ENCODE results near the gene ZC2HC1B. TPM values are rescaled to one million over a fixed set of nuclear protein-coding genes. Genes with fewer than 3 reads are reported as not detected.
"Not testable (repeated sequence)": the region's sequence is repeated elsewhere in the genome, so short reads cannot be mapped to it uniquely, and the experiment has no call there.

The ZC2HC1B gene
- polyA plus RNA-seq (ENCODE audit: insufficient read length), result not detected

GRCh38 chr6:143864234-143864633 lies at the start of gene ZC2HC1B:
Gene ZC2HC1B, plus strand, starts transcription at chr6:143864474. Its CDS starts 66 bp downstream, at chr6:143864540.
- DNase-seq, result no peak

- DNase-seq, result no peak
Observed at GRCh38 chr6:143817621-143818020, 46.7 kb upstream of the ZC2HC1B start.

- no peak for DNase-seq
Observed at GRCh38 chr6:143821359-143821758, 42.9 kb upstream of the ZC2HC1B start.

- no peak for DNase-seq
Observed at GRCh38 chr6:143822584-143823024, 41.7 kb upstream of the ZC2HC1B start.

- DNase-seq, result no peak
Observed at GRCh38 chr6:143823548-143823947, 40.7 kb upstream of the ZC2HC1B start.

GRCh38 chr6:143828572-143828971 lies 35.7 kb upstream of the ZC2HC1B start:
- no peak for DNase-seq

- no peak for DNase-seq
Observed at GRCh38 chr6:143836150-143836549, 28.1 kb upstream of the ZC2HC1B start.

GRCh38 chr6:143838395-143838794 lies 25.9 kb upstream of the ZC2HC1B start:
- no peak for DNase-seq

GRCh38 chr6:143839196-143839595 lies 25.1 kb upstream of the ZC2HC1B start:
- DNase-seq, result peak; percentile 20

GRCh38 chr6:143840595-143841265 lies 23.5 kb upstream of the ZC2HC1B start:
- no peak for DNase-seq

GRCh38 chr6:143842461-143842901 lies 21.8 kb upstream of the ZC2HC1B start:
- no peak for DNase-seq

- peak; percentile 98 for DNase-seq
Observed at GRCh38 chr6:143842902-143843676, 21.2 kb upstream of the ZC2HC1B start, which contains the start of gene LTV1. Gene LTV1, plus strand, starts transcription at chr6:143843338. Its CDS starts 140 bp downstream, at chr6:143843478.

- DNase-seq, result no peak
Observed at GRCh38 chr6:143843677-143843999, 20.6 kb upstream of the ZC2HC1B start.

- no peak for DNase-seq
Observed at GRCh38 chr6:143844006-143844405, 20.3 kb upstream of the ZC2HC1B start.

- DNase-seq, result no peak
Observed at GRCh38 chr6:143845033-143845432, 19.2 kb upstream of the ZC2HC1B start.

- DNase-seq, result not testable (repeated sequence)
Observed at GRCh38 chr6:143851706-143852105, 12.6 kb upstream of the ZC2HC1B start.

- not testable (repeated sequence) for DNase-seq
Observed at GRCh38 chr6:143855057-143855456, 9.2 kb upstream of the ZC2HC1B start.

GRCh38 chr6:143856762-143857161 lies 7.5 kb upstream of the ZC2HC1B start:
- not testable (repeated sequence) for DNase-seq

- DNase-seq, result no peak
Observed at GRCh38 chr6:143857651-143858050, 6.6 kb upstream of the ZC2HC1B start.

GRCh38 chr6:143859891-143860660 lies 4.2 kb upstream of the ZC2HC1B start:
- no peak for DNase-seq

GRCh38 chr6:143863771-143864170 lies 503 bp upstream of the ZC2HC1B start:
- no peak for DNase-seq

GRCh38 chr6:143867236-143867635 lies 3.0 kb downstream of the ZC2HC1B start:
- no peak for DNase-seq

- DNase-seq, result not testable (repeated sequence)
Observed at GRCh38 chr6:143868808-143869207, 4.5 kb downstream of the ZC2HC1B start.
